Measurements from ENCODE around the gene HTD2. TPM values are rescaled to one million over a fixed set of nuclear protein-coding genes. Genes with fewer than 3 reads are reported as not detected.

Gene HTD2
- total and polyA plus RNA-seq, 9 of the 15 experiments (the other 6 are each of a cell fraction or from before 2014, with no cell fraction given): 1.8 to 22.8 (median 9.6) TPM

- BruUV-seq (replicated peaks): no TSS peak
- ATAC-seq: no peak
- no peak for DNase-seq (ENCODE audit: extremely low read depth in 1 of 4, low spot score in 3 of 4)
- Histone ChIP-seq H2AFZ (ENCODE audit: low read depth, low read length) (no peak overlapping the region), H3K9ac (ENCODE audit: insufficient read depth in 1 of 2, low read depth in 2 of 2, low read length in 2 of 2) (no peak overlapping the region), H3K4me2 (ENCODE audit: insufficient read depth, low read length) (no peak overlapping the region), H3K9me1 (ENCODE audit: control insufficient read depth, insufficient read depth, low read length) (no peaks in the 10 kb centered on the region), H3K36me3 (ENCODE audit: control insufficient read depth, insufficient read depth, low read length) (no peaks in the 10 kb centered on the region), H4K20me1 (replicated peaks; ENCODE audit: control insufficient read depth, insufficient read depth, low read length) (no peaks in the 10 kb centered on the region), H3K9me3 (replicated peaks; ENCODE audit: control insufficient read depth, insufficient read depth, low read depth, low read length) (no peaks in the 10 kb centered on the region), H3K79me2 (ENCODE audit: control insufficient read depth, insufficient read depth, low read length) (peaks cover 28% of the 10 kb centered on the region), H3K4me3 (no peak overlapping the region), H3K27ac (ENCODE audit: extremely low read depth, low read depth, low read length) (no peak overlapping the region), H3K27me3 (ENCODE audit: control insufficient read depth in 2 of 2, insufficient read depth in 2 of 2, low read length in 2 of 2) (no peaks in the 10 kb centered on the region), H3K4me1 (replicated peaks in 1 of 2; ENCODE audit: control insufficient read depth in 2 of 2, insufficient read depth in 2 of 2, low read length in 2 of 2) (peaks cover 17 to 21% of the 10 kb centered on the region in 2 experiments; a peak in 4 of 5 replicates)
- intact Hi-C loops (cut with micrococcal nuclease): loop anchor here (2.0 kb wide), 1 partner anchor 159 kb away; no protein-coding TSS in a partner anchor
- in situ Hi-C loops (cut with MboI): no loop called here
- POLR2A ChIA-PET: interaction anchor here (2.2 kb wide), 1 partner anchor 19 kb away, joined by 5 read pairs; no protein-coding TSS in a partner anchor
- CTCF ChIA-PET (ENCODE audit: low intra/inter-chr PET ratio): no interaction called here
- WGBS (ENCODE audit: insufficient coverage, low coverage, missing lambda C conversion rate): 83% methylated on average over 2 of the region's 4 CpGs
- no peak for FAIRE-seq
- TF ChIP-seq NEUROD1 (IDR thresholded peaks at IDR 0.05; ENCODE audit: borderline replicate concordance, low read depth, low read length, partially characterized antibody) (no peak), SRSF7 (optimal IDR thresholded peaks at IDR 0.05; ENCODE audit: low read depth, low read length) (no peak), TFE3 (CRISPR knock-in tag; IDR thresholded peaks at IDR 0.05) (no peak), ZFP36 (IDR thresholded peaks at IDR 0.05; ENCODE audit: low read depth, low read length, partially characterized antibody) (peak; percentile 32), GABPB1 (CRISPR knock-in tag; IDR thresholded peaks at IDR 0.05) (no peak), FIP1L1 (IDR thresholded peaks at IDR 0.05; ENCODE audit: low read depth, low read length, poor library complexity, severe bottlenecking) (no peak), ETV6 (IDR thresholded peaks at IDR 0.05; ENCODE audit: borderline replicate concordance in 1 of 2, low read depth in 2 of 2, low read length in 1 of 2) (no peak), ETV6 (CRISPR knock-in tag; IDR thresholded peaks at IDR 0.05; ENCODE audit: borderline replicate concordance) (no peak), KDM1A (IDR thresholded peaks at IDR 0.05) (peak; percentile 63 to 66), RBM25 (IDR thresholded peaks at IDR 0.05; ENCODE audit: low read depth, low read length, severe bottlenecking) (peak; percentile 74), POLR3G (IDR thresholded peaks at IDR 0.05; ENCODE audit: extremely low read depth, insufficient read length, insufficient replicate concordance) (no peak), E2F3 (CRISPR knock-in tag; IDR thresholded peaks at IDR 0.05) (no peak), KDM4B (IDR thresholded peaks at IDR 0.05; ENCODE audit: borderline replicate concordance in 2 of 2, low read depth in 1 of 2) (no peak), XRCC4 (IDR thresholded peaks at IDR 0.05; ENCODE audit: extremely low read depth, insufficient read depth, insufficient read length) (no peak), PCBP2 (IDR thresholded peaks at IDR 0.05; ENCODE audit: low read depth, low read length, poor library complexity, severe bottlenecking) (no peak), BCOR (IDR thresholded peaks at IDR 0.05) (peak; percentile 74; the same call in 1 of the 2 replicates), ASH1L (IDR thresholded peaks at IDR 0.05; ENCODE audit: borderline replicate concordance, low read depth, partially characterized antibody) (no peak)
- TF ChIP-seq, protein P1, sequence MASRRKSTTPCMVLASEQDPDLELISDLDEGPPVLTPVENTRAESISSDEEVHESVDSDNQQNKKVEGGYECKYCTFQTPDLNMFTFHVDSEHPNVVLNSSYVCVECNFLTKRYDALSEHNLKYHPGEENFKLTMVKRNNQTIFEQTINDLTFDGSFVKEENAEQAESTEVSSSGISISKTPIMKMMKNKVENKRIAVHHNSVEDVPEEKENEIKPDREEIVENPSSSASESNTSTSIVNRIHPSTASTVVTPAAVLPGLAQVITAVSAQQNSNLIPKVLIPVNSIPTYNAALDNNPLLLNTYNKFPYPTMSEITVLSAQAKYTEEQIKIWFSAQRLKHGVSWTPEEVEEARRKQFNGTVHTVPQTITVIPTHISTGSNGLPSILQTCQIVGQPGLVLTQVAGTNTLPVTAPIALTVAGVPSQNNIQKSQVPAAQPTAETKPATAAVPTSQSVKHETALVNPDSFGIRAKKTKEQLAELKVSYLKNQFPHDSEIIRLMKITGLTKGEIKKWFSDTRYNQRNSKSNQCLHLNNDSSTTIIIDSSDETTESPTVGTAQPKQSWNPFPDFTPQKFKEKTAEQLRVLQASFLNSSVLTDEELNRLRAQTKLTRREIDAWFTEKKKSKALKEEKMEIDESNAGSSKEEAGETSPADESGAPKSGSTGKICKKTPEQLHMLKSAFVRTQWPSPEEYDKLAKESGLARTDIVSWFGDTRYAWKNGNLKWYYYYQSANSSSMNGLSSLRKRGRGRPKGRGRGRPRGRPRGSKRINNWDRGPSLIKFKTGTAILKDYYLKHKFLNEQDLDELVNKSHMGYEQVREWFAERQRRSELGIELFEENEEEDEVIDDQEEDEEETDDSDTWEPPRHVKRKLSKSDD (conservative IDR thresholded peaks at IDR 0.05; ENCODE audit: low read length): no peak
Observed at GRCh38 chr3:58331593-58332152, 25.4 kb downstream of the HTD2 start.

All from K562 (cell line).